K562 (cell line): Measurements from ENCODE around the gene MARK3. TPM values are rescaled to one million over a fixed set of nuclear protein-coding genes. Genes with fewer than 3 reads are reported as not detected.

ENCODE experiments used
- ATF6 ChIP-seq: sonication (generic); formaldehyde crosslinking; IDR thresholded peaks from 2 replicates; pipeline ENCODE4 v1.4.0; 2020; ENCODE audit warnings: mild to moderate bottlenecking, missing genetic modification reagents
- CTCF ChIP-seq, 3 experiments: IDR thresholded peaks in 2 of 3; conservative IDR thresholded peaks in 1 of 3; 2 replicates each; pipeline ENCODE4 v1.5.1; 2011 to 2012; ENCODE audit warnings: low read length in 3 of 3, mild to moderate bottlenecking in 3 of 3, control low read depth in 2 of 3, improper control_type of control experiment in 1 of 3, inconsistent platforms in 1 of 3, low read depth in 1 of 3, mixed read lengths in 1 of 3, moderate library complexity in 1 of 3; ENCODE audit not compliant: insufficient read depth in 2 of 3
- RBM34 ChIP-seq: fragments of 200-400 bp; formaldehyde crosslinking; IDR thresholded peaks from 2 replicates; pipeline ENCODE4 v1.6.1; 2018; ENCODE audit warnings: low read length, borderline replicate concordance; ENCODE audit not compliant: insufficient read depth
- REST ChIP-seq, 2 experiments: fragments of 450-650 bp; formaldehyde crosslinking in 1 of 2; IDR thresholded peaks; 2 replicates each; pipeline versions ENCODE4 v1.4.0 to v1.6.1; 2014 to 2020; ENCODE audit warnings: mild to moderate bottlenecking in 2 of 2, borderline replicate concordance in 1 of 2, low read depth in 1 of 2
- SIN3A ChIP-seq, 2 experiments: fragments of 150-350 bp in 1 of 2; IDR thresholded peaks; 2 replicates each; pipeline ENCODE4 v1.6.1; 2011 to 2016; ENCODE audit warnings: borderline replicate concordance in 2 of 2, low read depth in 2 of 2, low read length in 2 of 2, mild to moderate bottlenecking in 2 of 2, moderate library complexity in 2 of 2; ENCODE audit not compliant: control insufficient read depth in 1 of 2
- STAT5B ChIP-seq: fragments of 250-450 bp; sonication (Bioruptor Pico); IDR thresholded peaks from 2 replicates; pipeline ENCODE4 v1.8.0; 2021; ENCODE audit warnings: mild to moderate bottlenecking, inconsistent platforms
- TFAP4 ChIP-seq: sonication (generic); formaldehyde crosslinking; IDR thresholded peaks from 2 replicates; pipeline ENCODE4 v1.8.0; 2022; ENCODE audit warnings: missing genetic modification reagents, mild to moderate bottlenecking, moderate library complexity, borderline replicate concordance
- ZBTB7A ChIP-seq: IDR thresholded peaks from 2 replicates; pipeline ENCODE4 v1.6.1; 2011; ENCODE audit warnings: low read depth, mild to moderate bottlenecking, low read length, moderate library complexity, borderline replicate concordance; ENCODE audit not compliant: control insufficient read depth
- polyA plus RNA-seq, 8 experiments: library from polyadenylated mRNA; depleted of rRNA in 4 of 8; stranded (reverse) in 5 of 8; unstranded in 3 of 8; fragments of >200 nt; fragmentation: Nextera tagmentation in 2 of 8; fragmentation: Illumina TruSeq in 1 of 8; extraction: Ambion mirVana in 2 of 8; extraction: Trizol in 1 of 8; gene quantifications; 2 replicates each; pipeline versions ENCODE4 v1.2.1 to v1.2.3, GENCODE V29; 2011 to 2014; ENCODE audit warnings: inconsistent platforms in 1 of 8, missing spikeins in 1 of 8
- total RNA-seq, 7 experiments: library from RNA; depleted of rRNA in 6 of 7; stranded (reverse); fragments of >200 nt in 6 of 7; fragmentation: Illumina TruSeq in 2 of 7; extraction: Trizol in 2 of 7; gene quantifications; 2 replicates each; pipeline versions ENCODE4 v1.2.1 to v1.2.3, GENCODE V29; 2011 to 2021; ENCODE audit warnings: low replicate concordance in 1 of 7

MARK3 gene
- total and polyA plus RNA-seq, 9 of the 15 experiments (the other 6 are each of a cell fraction or from before 2014, with no cell fraction given): 10.1 to 68.7 (median 56.3) TPM

GRCh38 chr14:103518422-103519042, 133.3 kb downstream of the MARK3 start (continued):
- peak; percentile 63 for TF ChIP-seq REST (IDR thresholded peaks at IDR 0.05; ENCODE audit: borderline replicate concordance)
- TF ChIP-seq REST (CRISPR knock-in tag; IDR thresholded peaks at IDR 0.05; ENCODE audit: low read depth): peak; percentile 51; the same call in 1 of the 2 replicates
- TF ChIP-seq CTCF (IDR thresholded peaks at IDR 0.05 in 2 of 3, conservative IDR thresholded peaks at IDR 0.05 in 1 of 3; ENCODE audit: insufficient read depth in 2 of 3, low read depth in 1 of 3, low read length in 3 of 3): peak; percentile 70 to 87 (median 74)
- no peak for TF ChIP-seq STAT5B (CRISPR knock-in tag)
- TF ChIP-seq ZBTB7A: peak; percentile 45; the same call in 1 of the 2 replicates
- no peak for TF ChIP-seq RBM34
- TF ChIP-seq ATF6: no peak
- 0 out of 4 replicates have a peak, but pooled peaks of 1 of the 2 experiments have one; percentile 54 for TF ChIP-seq SIN3A (IDR thresholded peaks at IDR 0.05; ENCODE audit: borderline replicate concordance in 2 of 2, control insufficient read depth in 1 of 2, low read depth in 2 of 2, low read length in 2 of 2)
- TF ChIP-seq TFAP4 (CRISPR knock-in tag): 0 out of 2 replicates have a peak, but pooled peaks have one; percentile 21
